ENCODE results near the gene HSPBP1.
A peak's percentile ranks its signal among the peaks of the same experiment; 100 is the strongest.

The HSPBP1 gene

GRCh38 chr19:55250262-55251036 lies 29.5 kb downstream of the HSPBP1 start:
- TF ChIP-seq REST (tag by site-specific recombination; IDR thresholded peaks at IDR 0.05): no peak
- no peak for TF ChIP-seq PBX3 (CRISPR knock-in tag; IDR thresholded peaks at IDR 0.05)
- TF ChIP-seq ZNF549 (tag by site-specific recombination; IDR thresholded peaks at IDR 0.05): no peak
- no peak for TF ChIP-seq ZNF645 (tag by site-specific recombination; IDR thresholded peaks at IDR 0.05)
- TF ChIP-seq ZSCAN4 (tag by site-specific recombination; IDR thresholded peaks at IDR 0.05): no peak
- TF ChIP-seq ZFP3 (tag by site-specific recombination; IDR thresholded peaks at IDR 0.05; ENCODE audit: low read depth): no peak
- TF ChIP-seq PRDM4 (tag by site-specific recombination; IDR thresholded peaks at IDR 0.05): no peak
- TF ChIP-seq ZNF169 (tag by site-specific recombination; IDR thresholded peaks at IDR 0.05): no peak
- no peak for TF ChIP-seq ZNF341 (tag by site-specific recombination; IDR thresholded peaks at IDR 0.05; ENCODE audit: low read depth)
- TF ChIP-seq GFI1B (tag by site-specific recombination; IDR thresholded peaks at IDR 0.05): no peak
- TF ChIP-seq GLIS2 (tag by site-specific recombination; IDR thresholded peaks at IDR 0.05): no peak
- no peak for TF ChIP-seq ZNF138 (tag by site-specific recombination; IDR thresholded peaks at IDR 0.05; ENCODE audit: borderline replicate concordance)
- Histone ChIP-seq H3K4me3 (ENCODE audit: low read depth, low read length) (no peak overlapping the region), H3K27ac (ENCODE audit: extremely low read depth, low read depth, low read length) (no peak overlapping the region), H3K4me1 (ENCODE audit: control insufficient read depth, insufficient read depth, low read length) (peaks cover 4% of the 10 kb centered on the region; the same call in 1 of the 2 replicates), H3K9me3 (ENCODE audit: control insufficient read depth, insufficient read depth, low read depth, low read length) (no peaks in the 10 kb centered on the region), H3K36me3 (ENCODE audit: control insufficient read depth in 2 of 2, insufficient read depth in 1 of 2, low read length in 2 of 2) (peaks cover 9 to 60% of the 10 kb centered on the region in 2 experiments; a peak in 2 of 3 replicates)
- CTCF ChIA-PET: no interaction called here
- POLR2A ChIA-PET: interaction anchor here (2.2 kb wide), 1 partner anchor 9 kb away, joined by 7 read pairs; the partner anchor contains the start of gene PPP6R1

GRCh38 chr19:55249841-55250240 lies 30.1 kb downstream of the HSPBP1 start:
- H3K4me3 ChIP-seq (ENCODE audit: low read depth, low read length): no peak overlapping the region
- 0 out of 2 replicates have a peak, but pooled peaks cover under 1% of the 10 kb centered on the region for H3K4me1 ChIP-seq (ENCODE audit: control insufficient read depth, insufficient read depth, low read length)
- no peak overlapping the region for H3K27ac ChIP-seq (ENCODE audit: extremely low read depth, low read depth, low read length)
- peaks cover 15 to 64% of the 10 kb centered on the region in 2 experiments; a peak in 2 of 3 replicates for H3K36me3 ChIP-seq (ENCODE audit: control insufficient read depth in 2 of 2, insufficient read depth in 1 of 2, low read length in 2 of 2)
- TF ChIP-seq ZNF645 (tag by site-specific recombination; IDR thresholded peaks at IDR 0.05) (no peak), PRDM6 (tag by site-specific recombination; IDR thresholded peaks at IDR 0.05) (no peak), HIC1 (tag by site-specific recombination; IDR thresholded peaks at IDR 0.05) (peak; percentile 52; the same call in 1 of the 2 replicates), RBAK (tag by site-specific recombination; IDR thresholded peaks at IDR 0.05) (no peak)
- CTCF ChIA-PET: no interaction called here
- POLR2A ChIA-PET: interaction anchor here (2.2 kb wide), 1 partner anchor 10 kb away, joined by 7 read pairs; the partner anchor contains the start of gene PPP6R1
- H3K9me3 ChIP-seq (ENCODE audit: control insufficient read depth, insufficient read depth, low read depth, low read length): no peaks in the 10 kb centered on the region

Measured in HEK293 (cell line).